GM12878 (cell line): ENCODE measurements around the gene SLC15A3. TPM values are rescaled to one million over a fixed set of nuclear protein-coding genes. Genes with fewer than 3 reads are reported as not detected.

Experiments used
- ATAC-seq: fragments of 200-7000 bp; cut with Tn5 transposase; 3 replicates; pipeline ENCODE4 v1.9.1; 2020; ENCODE audit warnings: mild to moderate bottlenecking, moderate library complexity
- BruUV-seq: library from RNA; stranded (reverse); fragments of 400-500 nt; replicated peaks from 2 replicates; lab custom pipeline; 2021; lab: Mats Ljungman, UMichigan
- CTCF ChIA-PET: fragments of 300-600 bp; sonication (Branson Sonifier 250); formaldehyde crosslinking; extraction: SDS; loops from one replicate; lab custom pipeline; 2021; ENCODE audit warnings: inconsistent platforms; lab: Yijun Ruan, JAX
- POLR2A ChIA-PET: fragments of 350-600 bp; formaldehyde crosslinking; extraction: SDS; loops from one replicate; lab custom pipeline; 2021; ENCODE audit warnings: inconsistent platforms; lab: Charles Lee
- RAD21 ChIA-PET: fragments of 300-600 bp; sonication (Branson Sonifier 250); formaldehyde crosslinking; loops from one replicate; lab custom pipeline; 2023; ENCODE audit warnings: antibody characterized with exemption; ENCODE audit not compliant: unreplicated experiment; lab: Charles Lee
- SMC1A ChIA-PET: fragments of 300-600 bp; sonication (Branson Sonifier 250); formaldehyde crosslinking; loops from one replicate; lab custom pipeline; 2023; ENCODE audit not compliant: unreplicated experiment, uncharacterized antibody; lab: Charles Lee
- DNase-seq: peaks from one replicate; pipeline ENCODE4 v3.0.0-alpha.2; 2011; ENCODE audit warnings: low read depth, low spot score
- FAIRE-seq: peaks from 3 replicates; lab custom pipeline; 2011; peaks lifted over from hg19 to GRCh38; lab: Jason Lieb, UNC
- H2AFZ ChIP-seq: 2 replicates; pipeline ENCODE4 v1.6.0; 2011; ENCODE audit warnings: low read depth, low read length, control low read depth; ENCODE audit not compliant: control insufficient read depth
- H3K27ac ChIP-seq: 2 replicates; pipeline ENCODE4 v1.5.1; 2011; ENCODE audit warnings: control low read depth; ENCODE audit not compliant: control insufficient read depth, insufficient read depth
- H3K27me3 ChIP-seq, 2 experiments: replicated peaks in 1 of 2; 2 replicates each; pipeline versions ENCODE4 v1.6.0 to v1.6.1; 2011; ENCODE audit warnings: low read length in 1 of 2; ENCODE audit not compliant: control insufficient read depth in 2 of 2, insufficient read depth in 2 of 2
- H3K36me3 ChIP-seq, 2 experiments: 2 replicates each; pipeline ENCODE4 v1.5.1; 2011; ENCODE audit warnings: low read length in 1 of 2; ENCODE audit not compliant: control insufficient read depth in 2 of 2, insufficient read depth in 2 of 2
- H3K4me1 ChIP-seq: 2 replicates; pipeline ENCODE4 v1.6.1; 2011; ENCODE audit warnings: mild to moderate bottlenecking, low read length, moderate library complexity, mixed read lengths; ENCODE audit not compliant: control insufficient read depth, insufficient read depth
- H3K4me2 ChIP-seq: 2 replicates; pipeline ENCODE4 v1.6.0; 2011; ENCODE audit warnings: control low read depth; ENCODE audit not compliant: control insufficient read depth, insufficient read depth
- H3K4me3 ChIP-seq: fragments of 200-600 bp; sonication (generic); 2 replicates; pipeline ENCODE4 v1.5.1; 2016
- H3K79me2 ChIP-seq: 2 replicates; pipeline ENCODE4 v1.6.0; 2011; ENCODE audit warnings: low read length; ENCODE audit not compliant: control insufficient read depth, insufficient read depth
- H3K9ac ChIP-seq: 2 replicates; pipeline ENCODE4 v1.8.0; 2011; ENCODE audit warnings: low read length, control low read depth, mixed read lengths; ENCODE audit not compliant: control insufficient read depth, insufficient read depth
- H3K9me3 ChIP-seq: replicated peaks from 3 replicates; pipeline ENCODE4 v1.5.1; 2011; ENCODE audit warnings: mild to moderate bottlenecking, low read length; ENCODE audit not compliant: control insufficient read depth, insufficient read depth
- H4K20me1 ChIP-seq: 2 replicates; pipeline ENCODE4 v1.6.0; 2011; ENCODE audit not compliant: control insufficient read depth, insufficient read depth
- ATF2 ChIP-seq: IDR thresholded peaks from 2 replicates; pipeline ENCODE4 v1.6.1; 2012; ENCODE audit warnings: low read length, inconsistent platforms
- ATF3 ChIP-seq: IDR thresholded peaks from 2 replicates; pipeline ENCODE4 v1.6.1; 2011; ENCODE audit warnings: low read depth, mild to moderate bottlenecking, low read length, moderate library complexity, borderline replicate concordance; ENCODE audit errors: extremely low read depth
- BCL3 ChIP-seq: IDR thresholded peaks from 2 replicates; pipeline ENCODE4 v1.6.1; 2011; ENCODE audit warnings: borderline replicate concordance, low read depth, mild to moderate bottlenecking, moderate library complexity, low read length; ENCODE audit not compliant: insufficient read depth, poor library complexity, severe bottlenecking
- IKZF1 ChIP-seq: fragments of 450-650 bp; conservative IDR thresholded peaks from 2 replicates; pipeline ENCODE4 v1.6.1; 2017; ENCODE audit warnings: antibody characterized with exemption, mild to moderate bottlenecking
- POLR2A ChIP-seq: IDR thresholded peaks from 2 replicates; pipeline ENCODE4 v1.6.1; 2011; ENCODE audit warnings: low read depth, mild to moderate bottlenecking, low read length
- POLR2AphosphoS2 ChIP-seq: IDR thresholded peaks from 2 replicates; pipeline ENCODE4 v1.6.1; 2011; ENCODE audit warnings: low read depth, mild to moderate bottlenecking, low read length, improper control_type of control experiment, moderate library complexity
- POLR2AphosphoS5 ChIP-seq: IDR thresholded peaks from 2 replicates; pipeline ENCODE4 v1.6.1; 2011; ENCODE audit warnings: mild to moderate bottlenecking, low read length, inconsistent platforms
- ZNF687 ChIP-seq: fragments of 450-650 bp; IDR thresholded peaks from 2 replicates; pipeline ENCODE4 v1.6.1; 2017; ENCODE audit warnings: mild to moderate bottlenecking, moderate library complexity
- WGBS: methylation state at CpG from one replicate; pipeline ENCODE4 v1.1.6; 2016; ENCODE audit warnings: low lambda C conversion rate; ENCODE audit not compliant: insufficient replicate concordance, insufficient coverage; ENCODE audit errors: missing lambda C conversion rate; 5-methylcytosine and 5-hydroxymethylcytosine counted together
- in situ Hi-C: fragments of 300-500 bp; cut with MboI; formaldehyde crosslinking; loops from 9 replicates; pipeline ENCODE4 v1.14.3; 2018; ENCODE audit warnings: mixed read lengths
- intact Hi-C: fragments of 100-400 bp; cut with micrococcal nuclease; formaldehyde crosslinking; loops from one replicate; pipeline ENCODE4 v1.14.2; 2022; ENCODE audit not compliant: unreplicated experiment
- polyA plus RNA-seq, 11 experiments: library from polyadenylated mRNA; depleted of rRNA in 4 of 11; unstranded in 6 of 11; stranded (reverse) in 5 of 11; fragments of >200 nt; fragmentation: Nextera tagmentation in 4 of 11; fragmentation: Illumina TruSeq in 1 of 11; extraction: Ambion mirVana in 4 of 11; extraction: Trizol in 1 of 11; gene quantifications; 1 replicate in 1 of 11; 2 replicates in 10 of 11; pipeline versions ENCODE4 v1.2.1 to v1.2.3, GENCODE V29; 2011 to 2016; ENCODE audit warnings: inconsistent platforms in 2 of 11, missing spikeins in 2 of 11, low read depth in 1 of 11
- total RNA-seq, 4 experiments: library from RNA; depleted of rRNA in 3 of 4; stranded (reverse); fragments of >200 nt in 3 of 4; fragmentation: Illumina TruSeq in 1 of 4; extraction: Trizol in 1 of 4; gene quantifications; 2 replicates each; pipeline versions ENCODE4 v1.2.1 to v1.2.3, GENCODE V29; 2013 to 2021

The SLC15A3 gene
- total and polyA plus RNA-seq, 10 of the 15 experiments (the other 5 are each of a cell fraction or from before 2014, with no cell fraction given), result 17.7 to 102 (median 55.8) TPM

GRCh38 chr11:60936467-60937143 is 15.4 kb downstream of the SLC15A3 start:
- in situ Hi-C loops, result no loop called here
- DNase-seq (no peak), FAIRE-seq (no peak), ATAC-seq (no peak)
- Histone ChIP-seq H2AFZ (no peak overlapping the region), H3K27ac (no peak overlapping the region), H4K20me1 (no peaks in the 10 kb centered on the region), H3K4me2 (no peak overlapping the region), H3K79me2 (no peaks in the 10 kb centered on the region), H3K9ac (no peak overlapping the region), H3K27me3 (no peaks in the 10 kb centered on the region), H3K36me3 (peaks cover 14 to 18% of the 10 kb centered on the region in 2 experiments)
- CTCF ChIA-PET, result no interaction called here
- 84% methylated on average over 17 of the region's 18 CpGs for WGBS
- POLR2A ChIA-PET, result no interaction called here
- intact Hi-C loops, result no loop called here
- TF ChIP-seq ATF3 (no peak), POLR2A (peak; percentile 6; the same call in 1 of the 2 replicates), ZNF687 (no peak), POLR2AphosphoS5 (peak; percentile 19; the same call in 1 of the 2 replicates), ATF2 (0 out of 2 replicates have a peak, but pooled peaks have one; percentile 24), POLR2AphosphoS2 (0 out of 2 replicates have a peak, but pooled peaks have one; percentile 11), BCL3 (peak; percentile 11), IKZF1 (no peak)
- TF ChIP-seq, all 136 proteins: peak for 5
- peaks cover 15% of the 10 kb centered on the region for H3K4me1 ChIP-seq
- H3K9me3 ChIP-seq, result no peaks in the 10 kb centered on the region
- RAD21 ChIA-PET, result no interaction called here
- no TSS peak for BruUV-seq
- H3K4me3 ChIP-seq, result no peak overlapping the region
- SMC1A ChIA-PET, result no interaction called here
